ENCODE results near the gene RAI1.
A peak's percentile ranks its signal among the peaks of the same experiment; 100 is the strongest.

Gene RAI1

DNA sequence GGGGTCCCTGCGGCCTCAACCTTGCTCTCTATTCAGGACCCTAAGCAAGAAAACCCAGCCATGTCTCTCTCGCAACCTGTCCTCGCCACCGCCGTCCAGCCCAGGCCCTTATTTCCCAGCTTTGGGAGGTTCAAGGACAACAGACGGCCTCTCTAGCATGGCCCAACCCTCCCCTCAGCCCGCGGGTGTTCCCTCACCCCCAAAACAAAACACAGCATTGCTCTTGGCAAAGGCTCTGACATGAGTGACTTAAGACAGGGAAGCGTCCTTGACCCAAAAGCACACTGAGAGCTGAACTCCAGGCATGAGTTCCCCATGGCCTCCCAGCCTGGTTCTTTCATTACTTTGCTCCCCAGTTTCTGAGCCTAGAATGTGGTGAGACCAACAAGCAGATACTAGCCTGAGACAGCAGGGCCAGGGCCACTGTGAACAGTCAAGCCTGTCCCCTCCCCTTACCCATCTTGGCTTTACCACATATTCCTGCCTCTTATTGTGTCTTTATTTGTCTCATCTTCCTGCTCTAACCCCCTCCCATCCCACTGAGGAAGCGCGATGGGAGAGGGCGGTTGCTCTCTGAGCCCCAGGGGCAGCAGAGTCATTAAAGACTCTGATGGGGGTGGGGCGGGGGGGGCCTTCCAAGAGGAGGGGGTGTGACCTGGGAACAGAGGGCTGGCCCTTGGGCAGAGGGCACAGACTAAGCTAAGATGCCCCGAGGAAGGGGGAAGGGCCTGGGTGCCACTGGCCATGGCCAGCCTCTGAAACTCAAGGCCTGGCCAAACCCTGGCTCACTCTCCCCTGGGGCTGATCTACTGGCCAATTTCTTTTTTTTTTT is 143.7 kb downstream of the RAI1 start:
- Histone ChIP-seq H3K4me3 (ENCODE audit: low read depth, low read length) (no peak overlapping the region), H3K4me1 (ENCODE audit: control insufficient read depth, insufficient read depth, low read length) (peaks cover 28% of the 10 kb centered on the region), H3K36me3 (ENCODE audit: control insufficient read depth in 2 of 2, insufficient read depth in 1 of 2, low read length in 2 of 2) (no peaks in the 10 kb centered on the region), H3K9me3 (ENCODE audit: control insufficient read depth, insufficient read depth, low read depth, low read length) (no peaks in the 10 kb centered on the region), H3K27ac (ENCODE audit: extremely low read depth, low read depth, low read length) (peak overlapping the region; percentile 94)
- ChIA-PET POLR2A (interaction anchor here (0.7 to 11.4 kb wide), 2 partner anchors 13 to 179 kb away, joined by 7 to 181 read pairs; partner anchors contain the start of gene SREBF1), CTCF (interaction anchor here (0.6 to 5.4 kb wide), 5 partner anchors 14 to 183 kb away, joined by 3 to 35 read pairs (median 4); no protein-coding TSS in a partner anchor)
- TF ChIP-seq ZIC2 (tag by site-specific recombination; IDR thresholded peaks at IDR 0.05) (0 out of 2 replicates have a peak, but pooled peaks have one; percentile 14), ZNF239 (tag by site-specific recombination; IDR thresholded peaks at IDR 0.05) (no peak)

DNA sequence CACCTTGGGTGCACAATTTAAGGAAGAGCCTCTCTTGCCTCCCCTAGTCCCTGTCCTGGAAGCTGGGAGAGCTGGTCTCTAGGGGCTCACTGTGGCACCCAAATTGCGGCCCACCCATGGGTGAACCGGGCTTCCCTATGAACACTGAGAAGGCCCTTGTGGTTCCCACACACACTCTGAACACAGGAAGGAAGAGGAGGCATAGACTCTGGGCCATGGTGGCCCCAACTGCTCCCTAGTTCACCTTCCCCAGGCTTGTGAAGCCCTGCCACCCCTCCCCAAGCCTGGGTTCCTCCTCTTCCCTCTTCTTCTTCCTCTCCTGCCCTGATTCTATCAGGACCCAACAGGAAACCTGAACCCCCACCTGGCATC is 145.1 kb downstream of the RAI1 start:
- no peaks in the 10 kb centered on the region for H3K9me3 ChIP-seq (ENCODE audit: control insufficient read depth, insufficient read depth, low read depth, low read length)
- TF ChIP-seq ZSCAN23 (tag by site-specific recombination; IDR thresholded peaks at IDR 0.05) (no peak), ZNF423 (tag by site-specific recombination; IDR thresholded peaks at IDR 0.05) (peak; percentile 56; the same call in 1 of the 2 replicates)
- TF ChIP-seq, protein P1, sequence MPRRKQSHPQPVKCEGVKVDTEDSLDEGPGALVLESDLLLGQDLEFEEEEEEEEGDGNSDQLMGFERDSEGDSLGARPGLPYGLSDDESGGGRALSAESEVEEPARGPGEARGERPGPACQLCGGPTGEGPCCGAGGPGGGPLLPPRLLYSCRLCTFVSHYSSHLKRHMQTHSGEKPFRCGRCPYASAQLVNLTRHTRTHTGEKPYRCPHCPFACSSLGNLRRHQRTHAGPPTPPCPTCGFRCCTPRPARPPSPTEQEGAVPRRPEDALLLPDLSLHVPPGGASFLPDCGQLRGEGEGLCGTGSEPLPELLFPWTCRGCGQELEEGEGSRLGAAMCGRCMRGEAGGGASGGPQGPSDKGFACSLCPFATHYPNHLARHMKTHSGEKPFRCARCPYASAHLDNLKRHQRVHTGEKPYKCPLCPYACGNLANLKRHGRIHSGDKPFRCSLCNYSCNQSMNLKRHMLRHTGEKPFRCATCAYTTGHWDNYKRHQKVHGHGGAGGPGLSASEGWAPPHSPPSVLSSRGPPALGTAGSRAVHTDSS (tag by site-specific recombination; IDR thresholded peaks at IDR 0.05) = peak; percentile 41; the same call in 1 of the 2 replicates
- H3K4me1 ChIP-seq (ENCODE audit: control insufficient read depth, insufficient read depth, low read length) = peaks cover 24% of the 10 kb centered on the region
- no peak overlapping the region for H3K4me3 ChIP-seq (ENCODE audit: low read depth, low read length)
- no peak overlapping the region for H3K27ac ChIP-seq (ENCODE audit: extremely low read depth, low read depth, low read length)
- no peaks in the 10 kb centered on the region for H3K36me3 ChIP-seq (ENCODE audit: control insufficient read depth in 2 of 2, insufficient read depth in 1 of 2, low read length in 2 of 2)
- POLR2A ChIA-PET = interaction anchor here (0.7 to 11.4 kb wide), 3 partner anchors 11 to 15 kb away, joined by 4 to 181 read pairs (median 8); partner anchors contain the start of gene SREBF1
- CTCF ChIA-PET = interaction anchor here (1.0 to 2.4 kb wide), 4 partner anchors 15 to 93 kb away, joined by 3 to 11 read pairs (median 5); no protein-coding TSS in a partner anchor

DNA sequence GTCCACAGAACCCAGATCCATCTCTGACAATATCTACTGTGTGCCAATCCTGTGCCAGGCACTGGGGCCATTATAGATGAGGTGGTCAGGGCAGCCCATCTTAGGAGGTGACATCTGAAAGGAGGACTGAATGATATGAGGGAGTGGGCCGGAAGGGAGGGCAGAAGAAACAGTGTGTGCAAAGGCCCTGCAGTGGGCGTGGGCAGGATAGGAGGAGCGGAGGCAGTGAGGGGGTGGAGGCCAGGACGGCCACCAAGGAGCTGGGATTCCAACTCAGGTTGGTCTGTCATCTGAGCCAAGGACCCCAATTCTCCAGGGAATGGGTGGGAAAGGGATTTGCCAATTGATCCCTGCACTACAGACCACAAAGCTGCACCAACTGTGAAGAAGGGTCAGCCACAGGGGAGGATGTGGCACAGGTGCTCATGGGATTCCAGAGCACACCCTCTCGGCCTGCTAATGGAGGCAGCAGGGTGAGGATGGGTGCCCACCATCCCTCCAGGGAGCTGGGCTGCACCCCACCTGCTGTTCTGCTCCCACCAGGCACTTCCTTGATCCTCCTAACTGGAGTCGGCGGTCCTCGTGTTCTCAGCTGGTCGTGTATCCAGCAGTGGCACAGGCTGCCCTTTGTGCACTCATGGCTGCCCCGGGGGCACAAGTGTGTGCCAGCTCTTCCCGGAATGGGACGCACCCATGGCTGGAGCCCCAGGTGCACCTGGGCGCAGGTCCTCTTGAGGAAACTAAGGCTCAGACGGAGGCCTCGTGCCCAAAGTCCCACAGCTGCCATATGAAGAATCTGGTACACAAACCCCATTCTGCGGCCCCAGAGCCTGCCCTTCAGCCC is 145.9 kb downstream of the RAI1 start:
- POLR2A ChIA-PET = interaction anchor here (11.4 kb wide), 1 partner anchor 11 kb away, joined by 181 read pairs; the partner anchor contains the start of gene SREBF1
- CTCF ChIA-PET = interaction anchor here (1.8 to 2.4 kb wide), 2 partner anchors 16 to 92 kb away, joined by 6 to 11 read pairs; no protein-coding TSS in a partner anchor
- no peaks in the 10 kb centered on the region for H3K9me3 ChIP-seq (ENCODE audit: control insufficient read depth, insufficient read depth, low read depth, low read length)
- no peak overlapping the region for H3K27ac ChIP-seq (ENCODE audit: extremely low read depth, low read depth, low read length)
- H3K36me3 ChIP-seq (ENCODE audit: control insufficient read depth in 2 of 2, insufficient read depth in 1 of 2, low read length in 2 of 2) = peaks cover 0 to 4% of the 10 kb centered on the region in 2 experiments; a peak in 1 of 3 replicates
- H3K4me1 ChIP-seq (ENCODE audit: control insufficient read depth, insufficient read depth, low read length) = peaks cover 24% of the 10 kb centered on the region
- TF ChIP-seq, protein P2, sequence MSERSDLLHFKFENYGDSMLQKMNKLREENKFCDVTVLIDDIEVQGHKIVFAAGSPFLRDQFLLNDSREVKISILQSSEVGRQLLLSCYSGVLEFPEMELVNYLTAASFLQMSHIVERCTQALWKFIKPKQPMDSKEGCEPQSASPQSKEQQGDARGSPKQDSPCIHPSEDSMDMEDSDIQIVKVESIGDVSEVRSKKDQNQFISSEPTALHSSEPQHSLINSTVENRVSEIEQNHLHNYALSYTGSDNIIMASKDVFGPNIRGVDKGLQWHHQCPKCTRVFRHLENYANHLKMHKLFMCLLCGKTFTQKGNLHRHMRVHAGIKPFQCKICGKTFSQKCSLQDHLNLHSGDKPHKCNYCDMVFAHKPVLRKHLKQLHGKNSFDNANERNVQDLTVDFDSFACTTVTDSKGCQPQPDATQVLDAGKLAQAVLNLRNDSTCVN (tag by site-specific recombination; optimal IDR thresholded peaks at IDR 0.05) = no peak
- TF ChIP-seq EGR2 (tag by site-specific recombination; IDR thresholded peaks at IDR 0.05; ENCODE audit: low read depth) (peak; percentile 90), ZNF600 (tag by site-specific recombination; IDR thresholded peaks at IDR 0.05) (peak; percentile 23; the same call in 1 of the 2 replicates), IKZF3 (tag by site-specific recombination; IDR thresholded peaks at IDR 0.05) (peak; percentile 38; the same call in 1 of the 2 replicates), SALL2 (tag by site-specific recombination; IDR thresholded peaks at IDR 0.05; ENCODE audit: borderline replicate concordance) (no peak), ZNF426 (tag by site-specific recombination; IDR thresholded peaks at IDR 0.05) (no peak), KLF1 (tag by site-specific recombination; IDR thresholded peaks at IDR 0.05) (peak; percentile 34), ZFHX2 (tag by site-specific recombination; conservative IDR thresholded peaks at IDR 0.05) (peak; percentile 89), ZNF423 (tag by site-specific recombination; IDR thresholded peaks at IDR 0.05) (0 out of 2 replicates have a peak, but pooled peaks have one; percentile 34), ZNF623 (tag by site-specific recombination; IDR thresholded peaks at IDR 0.05) (peak; percentile 93)
- TF ChIP-seq, protein P3, sequence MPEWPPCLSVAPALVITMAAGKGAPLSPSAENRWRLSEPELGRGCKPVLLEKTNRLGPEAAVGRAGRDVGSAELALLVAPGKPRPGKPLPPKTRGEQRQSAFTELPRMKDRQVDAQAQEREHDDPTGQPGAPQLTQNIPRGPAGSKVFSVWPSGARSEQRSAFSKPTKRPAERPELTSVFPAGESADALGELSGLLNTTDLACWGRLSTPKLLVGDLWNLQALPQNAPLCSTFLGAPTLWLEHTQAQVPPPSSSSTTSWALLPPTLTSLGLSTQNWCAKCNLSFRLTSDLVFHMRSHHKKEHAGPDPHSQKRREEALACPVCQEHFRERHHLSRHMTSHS (tag by site-specific recombination; IDR thresholded peaks at IDR 0.05) = no peak
- TF ChIP-seq, protein P4, sequence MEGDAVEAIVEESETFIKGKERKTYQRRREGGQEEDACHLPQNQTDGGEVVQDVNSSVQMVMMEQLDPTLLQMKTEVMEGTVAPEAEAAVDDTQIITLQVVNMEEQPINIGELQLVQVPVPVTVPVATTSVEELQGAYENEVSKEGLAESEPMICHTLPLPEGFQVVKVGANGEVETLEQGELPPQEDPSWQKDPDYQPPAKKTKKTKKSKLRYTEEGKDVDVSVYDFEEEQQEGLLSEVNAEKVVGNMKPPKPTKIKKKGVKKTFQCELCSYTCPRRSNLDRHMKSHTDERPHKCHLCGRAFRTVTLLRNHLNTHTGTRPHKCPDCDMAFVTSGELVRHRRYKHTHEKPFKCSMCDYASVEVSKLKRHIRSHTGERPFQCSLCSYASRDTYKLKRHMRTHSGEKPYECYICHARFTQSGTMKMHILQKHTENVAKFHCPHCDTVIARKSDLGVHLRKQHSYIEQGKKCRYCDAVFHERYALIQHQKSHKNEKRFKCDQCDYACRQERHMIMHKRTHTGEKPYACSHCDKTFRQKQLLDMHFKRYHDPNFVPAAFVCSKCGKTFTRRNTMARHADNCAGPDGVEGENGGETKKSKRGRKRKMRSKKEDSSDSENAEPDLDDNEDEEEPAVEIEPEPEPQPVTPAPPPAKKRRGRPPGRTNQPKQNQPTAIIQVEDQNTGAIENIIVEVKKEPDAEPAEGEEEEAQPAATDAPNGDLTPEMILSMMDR (tag by site-specific recombination; IDR thresholded peaks at IDR 0.05) = no peak
- no peak overlapping the region for H3K4me3 ChIP-seq (ENCODE audit: low read depth, low read length)

Data from HEK293 (cell line).